Hepatocyte (in vitro differentiated cells): ENCODE results near the gene PRELP. TPM values are rescaled to one million over a fixed set of nuclear protein-coding genes. Genes with fewer than 3 reads are reported as not detected.

Source experiments
- DNase-seq: peaks from one replicate; pipeline ENCODE4 v3.0.0-alpha.2; 2016; ENCODE audit warnings: low spot score
- H2AFZ ChIP-seq: fragments of 200-600 bp; sonication (generic); 2 replicates; pipeline ENCODE4 v1.6.0; 2016; ENCODE audit warnings: antibody characterized with exemption, mild to moderate bottlenecking
- H3K27ac ChIP-seq: fragments of 200-600 bp; sonication (generic); 2 replicates; pipeline ENCODE4 v1.5.1; 2016; ENCODE audit warnings: mild to moderate bottlenecking
- H3K27me3 ChIP-seq: fragments of 200-600 bp; sonication (generic); 2 replicates; pipeline ENCODE4 v1.6.1; 2016
- H3K36me3 ChIP-seq: fragments of 200-600 bp; sonication (generic); replicated peaks from 2 replicates; pipeline ENCODE4 v1.5.1; 2016; ENCODE audit warnings: low read depth; ENCODE audit not compliant: insufficient read depth
- H3K4me1 ChIP-seq: fragments of 200-600 bp; sonication (generic); 2 replicates; pipeline ENCODE4 v1.5.1; 2016; ENCODE audit warnings: mild to moderate bottlenecking, moderate library complexity; ENCODE audit not compliant: insufficient read depth
- H3K4me2 ChIP-seq: fragments of 200-600 bp; sonication (generic); 2 replicates; pipeline ENCODE4 v1.6.0; 2016
- H3K4me3 ChIP-seq: fragments of 200-600 bp; sonication (generic); 2 replicates; pipeline ENCODE4 v1.5.1; 2016; ENCODE audit warnings: mild to moderate bottlenecking
- H3K79me2 ChIP-seq: fragments of 200-600 bp; sonication (generic); 2 replicates; pipeline ENCODE4 v1.6.0; 2017; ENCODE audit warnings: mild to moderate bottlenecking
- H3K9me2 ChIP-seq: fragments of 200-600 bp; sonication (generic); replicated peaks from 2 replicates; pipeline ENCODE4 v1.6.0; 2017; ENCODE audit warnings: mild to moderate bottlenecking; ENCODE audit not compliant: insufficient read depth
- H3K9me3 ChIP-seq: fragments of 200-600 bp; sonication (generic); 2 replicates; pipeline ENCODE4 v1.5.1; 2016; ENCODE audit warnings: low read depth, mild to moderate bottlenecking
- H4K20me1 ChIP-seq: fragments of 200-600 bp; sonication (generic); 2 replicates; pipeline ENCODE4 v1.6.0; 2016; ENCODE audit warnings: mild to moderate bottlenecking; ENCODE audit not compliant: insufficient read depth, poor library complexity, severe bottlenecking
- CTCF ChIP-seq: fragments of 200-600 bp; sonication (generic); IDR thresholded peaks from 2 replicates; pipeline ENCODE4 v1.5.1; 2016; ENCODE audit warnings: antibody characterized with exemption, mild to moderate bottlenecking; ENCODE audit not compliant: poor library complexity
- EZH2 ChIP-seq: fragments of 200-600 bp; sonication (generic); IDR thresholded peaks from 2 replicates; pipeline ENCODE4 v1.6.1; 2016; ENCODE audit warnings: antibody characterized with exemption, mild to moderate bottlenecking, borderline replicate concordance
- EZH2phosphoT487 ChIP-seq: fragments of 200-600 bp; sonication (generic); IDR thresholded peaks from one replicate; pipeline ENCODE4 v1.6.1; 2018; ENCODE audit warnings: antibody characterized with exemption, mild to moderate bottlenecking, low read depth, moderate library complexity; ENCODE audit not compliant: unreplicated experiment, severe bottlenecking
- WGBS: methylation state at CpG from one replicate; pipeline ENCODE4 v1.1.6; 2016; ENCODE audit warnings: low lambda C conversion rate; ENCODE audit errors: missing lambda C conversion rate; 5-methylcytosine and 5-hydroxymethylcytosine counted together
- polyA plus RNA-seq: library from polyadenylated mRNA; unstranded; fragments of >200 nt; fragmentation: Nextera tagmentation; extraction: Ambion mirVana; gene quantifications from 2 replicates; pipeline ENCODE4 v1.2.1, GENCODE V29; 2016
- total RNA-seq: library from RNA; depleted of rRNA; stranded (reverse); fragments of >200 nt; gene quantifications from 2 replicates; pipeline ENCODE4 v1.2.3, GENCODE V29; 2014

The PRELP gene
- 0.83 and 0.84 TPM in 2 replicates for total RNA-seq
- polyA plus RNA-seq = 8.7 and 10.8 TPM in 2 replicates

DNA sequence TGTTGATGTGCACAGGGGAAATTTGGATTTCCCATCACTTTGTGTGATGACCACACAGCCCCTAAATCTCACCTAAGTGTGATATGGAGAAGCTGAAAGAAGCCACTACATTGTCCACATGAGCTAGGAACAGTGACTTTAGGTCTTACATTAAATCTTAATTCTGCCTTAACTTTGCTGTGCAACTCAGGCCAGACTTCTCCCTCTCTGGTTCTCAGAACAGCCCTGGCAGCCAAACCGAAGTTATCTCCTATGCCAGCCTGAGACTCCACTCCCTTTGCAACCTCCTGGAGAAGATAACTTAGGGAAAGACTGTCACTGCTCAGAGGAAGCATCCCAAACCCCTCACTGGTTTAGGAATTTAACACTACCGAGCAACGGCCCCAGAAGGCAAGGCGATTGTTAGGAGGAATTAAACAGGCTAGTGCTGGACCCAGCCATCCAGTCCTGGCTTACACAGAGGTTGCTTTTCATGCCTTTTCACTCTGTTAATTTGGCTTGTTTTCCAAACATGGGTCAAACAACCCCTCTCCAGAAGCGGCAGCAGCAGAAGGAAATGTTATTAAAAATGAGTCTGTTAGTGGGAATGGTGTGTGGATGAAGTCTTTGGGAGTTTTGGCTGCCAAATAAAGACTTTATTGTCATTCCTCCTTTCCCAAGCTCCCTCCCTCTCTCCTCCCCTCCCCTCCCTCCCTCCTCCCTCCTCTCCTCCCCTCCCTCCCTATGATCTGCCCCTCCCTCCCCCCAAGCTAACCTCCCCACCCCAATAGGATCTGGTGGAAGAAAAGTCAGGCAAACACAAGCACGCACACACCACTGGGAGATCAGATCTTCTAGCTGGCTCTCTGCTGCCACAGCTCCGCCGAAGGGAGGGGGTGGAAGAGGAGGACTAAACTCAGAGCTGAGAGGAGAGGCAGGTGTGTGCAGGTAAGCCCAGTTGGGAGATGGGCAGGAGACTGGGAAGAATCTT, at the start of gene PRELP:
Gene PRELP, plus strand, starts transcription at position 795 of the 970 bp plus-strand sequence. CDS start 7,379 bp downstream, outside the sequence.
- Histone ChIP-seq H3K27me3 (no peaks in the 10 kb centered on the region), H2AFZ (peak within 1 kb of the TSS; percentile 11), H3K9me3 (no peaks in the 10 kb centered on the region), H3K9me2 (no peaks in the 10 kb centered on the region), H3K36me3 (no peaks in the 10 kb centered on the region), H3K4me1 (peaks cover 12% of the 10 kb centered on the region), H4K20me1 (no peaks in the 10 kb centered on the region), H3K4me3 (no peak within 1 kb of the TSS), H3K79me2 (no peaks in the 10 kb centered on the region), H3K4me2 (peak within 1 kb of the TSS; percentile 54), H3K27ac (peak within 1 kb of the TSS; percentile 13)
- peak; percentile 71 for DNase-seq
- 9% methylated on average over 8 of the region's 8 CpGs for WGBS
- TF ChIP-seq CTCF (no peak), EZH2 (no peak), EZH2phosphoT487 (no peak)

DNA sequence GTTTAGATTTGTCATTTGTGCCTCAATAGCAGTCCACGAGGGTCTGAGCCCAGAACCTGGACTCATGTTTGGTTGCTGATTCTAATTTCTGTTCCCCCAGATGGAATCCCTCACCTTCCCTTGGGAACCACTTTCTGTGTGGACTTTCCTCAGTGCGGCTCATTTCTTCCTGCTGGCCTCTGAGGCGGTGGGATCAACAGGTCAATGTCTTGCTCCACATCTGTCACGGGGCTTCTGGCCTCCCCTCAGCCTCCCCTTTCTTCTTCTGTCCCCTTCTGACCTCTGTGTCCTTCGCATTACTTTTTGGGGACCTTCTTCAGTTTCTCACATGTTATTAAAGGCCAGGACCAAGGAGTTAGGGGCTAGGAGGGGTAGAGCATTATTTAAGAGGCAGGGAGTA, 49.2 kb upstream of the PRELP start:
- no peak for TF ChIP-seq EZH2phosphoT487
- no peak for TF ChIP-seq CTCF
- TF ChIP-seq EZH2 = no peak
- no peaks in the 10 kb centered on the region for H3K27me3 ChIP-seq
- H3K4me3 ChIP-seq = no peak overlapping the region
- peaks cover 45% of the 10 kb centered on the region for H3K4me1 ChIP-seq
- H3K79me2 ChIP-seq = no peaks in the 10 kb centered on the region
- no peaks in the 10 kb centered on the region for H3K36me3 ChIP-seq
- no peaks in the 10 kb centered on the region for H3K9me2 ChIP-seq
- H2AFZ ChIP-seq = no peak overlapping the region
- 72% methylated on average over 5 of the region's 5 CpGs for WGBS
- H3K9me3 ChIP-seq = no peaks in the 10 kb centered on the region
- peak overlapping the region; percentile 25 for H3K4me2 ChIP-seq
- no peaks in the 10 kb centered on the region for H4K20me1 ChIP-seq
- peak overlapping the region; percentile 87 for H3K27ac ChIP-seq
- DNase-seq = no peak

DNA sequence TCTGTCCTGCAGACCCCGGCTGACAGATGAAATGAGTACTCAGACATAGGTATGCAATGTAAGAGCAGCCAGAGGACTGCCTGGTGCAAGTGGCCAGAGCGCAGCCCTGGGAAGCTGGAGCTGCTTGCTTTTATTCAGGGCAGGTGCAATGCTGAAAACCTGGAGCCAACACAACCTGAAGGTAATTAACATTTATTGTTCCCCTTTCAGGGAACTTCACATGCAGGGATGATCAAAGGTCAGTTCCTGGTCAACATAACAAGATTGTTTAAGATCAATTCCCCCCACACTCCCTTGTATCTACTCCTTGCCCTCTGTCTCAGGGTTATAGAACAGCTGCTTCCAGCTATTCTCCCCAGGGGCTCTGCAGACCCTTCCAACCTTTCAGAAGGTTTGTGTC, 48.7 kb upstream of the PRELP start:
- H3K79me2 ChIP-seq = no peaks in the 10 kb centered on the region
- WGBS = 92% methylated on average over 2 of the region's 2 CpGs
- H3K4me3 ChIP-seq = no peak overlapping the region
- H4K20me1 ChIP-seq = no peaks in the 10 kb centered on the region
- H3K9me2 ChIP-seq = no peaks in the 10 kb centered on the region
- no peaks in the 10 kb centered on the region for H3K9me3 ChIP-seq
- peak overlapping the region; percentile 57 for H3K4me2 ChIP-seq
- no peaks in the 10 kb centered on the region for H3K27me3 ChIP-seq
- no peak for TF ChIP-seq CTCF
- TF ChIP-seq EZH2 = no peak
- no peak for TF ChIP-seq EZH2phosphoT487
- no peaks in the 10 kb centered on the region for H3K36me3 ChIP-seq
- peak; percentile 65 for DNase-seq
- peak overlapping the region; percentile 87 for H3K27ac ChIP-seq
- no peak overlapping the region for H2AFZ ChIP-seq
- peaks cover 45% of the 10 kb centered on the region for H3K4me1 ChIP-seq
